Fibroblast of villous mesenchyme (primary cell): ENCODE measurements around the gene ADCK1. TPM values are rescaled to one million over a fixed set of nuclear protein-coding genes. Genes with fewer than 3 reads are reported as not detected.
A peak's percentile ranks its signal among the peaks of the same experiment; 100 is the strongest.
"Not testable (repeated sequence)": the region's sequence is repeated elsewhere in the genome, so short reads cannot be mapped to it uniquely, and the experiment has no call there.

ENCODE experiments used
- DNase-seq: peaks from one replicate; pipeline ENCODE4 v3.0.0-alpha.2; 2010; ENCODE audit warnings: low read depth
- H3K4me3 ChIP-seq: 2 replicates; pipeline ENCODE4 v1.5.1; 2011; ENCODE audit warnings: low read depth, mild to moderate bottlenecking, low read length
- CTCF ChIP-seq: IDR thresholded peaks from 2 replicates; pipeline ENCODE4 v1.5.1; 2012; ENCODE audit warnings: low read depth, mild to moderate bottlenecking, low read length; ENCODE audit not compliant: insufficient read depth
- total RNA-seq: library from RNA; depleted of rRNA; stranded (reverse); fragments of >200 nt; gene quantifications from 2 replicates; pipeline ENCODE4 v1.2.3, GENCODE V29; 2012

ADCK1 gene
- total RNA-seq, 1 donor = 6.5 TPM

DNA sequence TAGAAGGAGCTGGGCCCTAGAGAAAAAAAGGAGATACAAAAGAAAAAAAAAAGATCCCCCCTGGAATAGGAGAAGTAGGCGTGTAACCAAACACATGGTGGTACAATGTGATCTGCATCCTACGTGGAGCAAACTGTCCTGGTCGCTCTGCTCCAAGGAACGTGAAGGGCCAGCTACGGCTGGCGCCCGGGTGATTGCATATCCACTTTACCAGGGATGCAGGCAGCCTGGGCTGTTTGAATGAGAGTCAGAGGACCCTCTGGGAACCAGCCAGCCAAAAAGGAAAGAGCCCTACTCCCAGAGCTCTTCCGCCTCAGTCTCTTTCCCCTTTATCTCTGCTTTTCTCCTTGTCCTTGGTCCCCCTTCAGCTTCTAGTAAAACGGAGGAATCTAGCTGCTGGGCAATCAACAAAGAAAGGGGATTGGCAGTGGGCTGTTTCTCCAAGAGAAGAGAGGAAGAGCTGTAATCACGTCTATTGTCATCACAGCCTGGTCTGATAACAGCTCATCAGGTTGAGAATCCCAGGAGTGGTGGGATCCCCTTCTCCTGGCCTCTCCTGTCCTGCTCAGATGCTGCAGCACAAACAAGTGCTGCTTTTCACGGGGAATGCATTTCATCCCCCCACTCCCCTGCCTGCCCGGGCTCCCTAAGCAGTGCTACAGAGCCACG lies 156.0 kb downstream of the ADCK1 start:
- no peak overlapping the region for H3K4me3 ChIP-seq
- DNase-seq = no peak
- TF ChIP-seq CTCF = no peak

DNA sequence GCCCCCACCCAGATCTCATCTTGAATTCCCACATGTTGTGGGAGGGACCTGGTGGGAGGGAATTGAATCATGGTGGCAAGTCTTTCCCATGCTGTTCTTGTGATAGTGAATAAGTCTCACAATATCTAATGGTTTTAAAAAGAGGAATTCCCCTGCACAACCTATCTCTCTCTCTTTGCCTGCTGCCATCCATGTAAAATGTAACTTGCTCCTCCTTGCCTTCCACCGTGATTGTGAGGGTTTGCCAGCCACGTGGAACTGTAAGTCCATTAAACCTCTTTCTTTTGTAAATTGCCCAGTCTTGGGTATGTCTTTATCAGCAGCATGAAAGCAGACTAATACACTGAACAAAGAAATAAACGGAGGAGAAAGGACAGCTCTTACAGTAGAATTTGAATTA lies 159.8 kb downstream of the ADCK1 start:
- H3K4me3 ChIP-seq, DNase-seq: not testable (repeated sequence)

DNA sequence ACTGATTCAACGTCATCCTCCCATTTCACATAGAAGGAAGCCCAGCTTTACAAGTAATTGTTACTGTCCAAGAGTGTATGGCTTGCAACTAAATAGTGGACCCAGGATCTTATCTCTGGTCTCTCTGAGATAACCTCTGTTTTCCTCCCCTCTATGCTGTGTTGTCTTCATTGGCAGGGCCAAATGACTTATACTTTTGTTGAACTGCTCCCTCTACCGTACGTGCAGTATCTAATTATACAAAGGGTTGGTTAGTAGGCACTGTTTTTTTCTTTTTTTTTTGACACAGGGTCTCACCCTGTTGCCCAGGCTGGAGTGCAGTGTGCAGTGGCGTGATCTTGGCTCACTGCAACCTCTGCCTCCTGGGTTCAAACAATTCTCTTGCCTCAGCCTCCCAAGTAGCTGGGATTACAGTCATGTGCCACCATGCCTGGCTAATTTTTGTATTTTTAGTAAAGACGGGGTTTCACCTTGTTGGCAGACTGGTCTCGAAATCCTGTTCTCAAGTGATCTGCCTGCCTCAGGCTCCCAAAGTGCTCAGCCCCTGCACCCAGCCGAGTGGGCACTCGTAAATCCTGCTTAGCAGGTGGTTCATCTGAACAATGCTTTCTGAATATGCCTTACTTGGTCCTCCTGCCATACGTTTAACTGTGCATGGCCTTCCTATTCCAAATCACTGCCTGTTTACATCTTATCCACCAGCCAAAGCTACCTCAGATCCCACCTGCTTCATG lies 162.1 kb downstream of the ADCK1 start:
- no peak overlapping the region for H3K4me3 ChIP-seq
- TF ChIP-seq CTCF = no peak
- no peak for DNase-seq

DNA sequence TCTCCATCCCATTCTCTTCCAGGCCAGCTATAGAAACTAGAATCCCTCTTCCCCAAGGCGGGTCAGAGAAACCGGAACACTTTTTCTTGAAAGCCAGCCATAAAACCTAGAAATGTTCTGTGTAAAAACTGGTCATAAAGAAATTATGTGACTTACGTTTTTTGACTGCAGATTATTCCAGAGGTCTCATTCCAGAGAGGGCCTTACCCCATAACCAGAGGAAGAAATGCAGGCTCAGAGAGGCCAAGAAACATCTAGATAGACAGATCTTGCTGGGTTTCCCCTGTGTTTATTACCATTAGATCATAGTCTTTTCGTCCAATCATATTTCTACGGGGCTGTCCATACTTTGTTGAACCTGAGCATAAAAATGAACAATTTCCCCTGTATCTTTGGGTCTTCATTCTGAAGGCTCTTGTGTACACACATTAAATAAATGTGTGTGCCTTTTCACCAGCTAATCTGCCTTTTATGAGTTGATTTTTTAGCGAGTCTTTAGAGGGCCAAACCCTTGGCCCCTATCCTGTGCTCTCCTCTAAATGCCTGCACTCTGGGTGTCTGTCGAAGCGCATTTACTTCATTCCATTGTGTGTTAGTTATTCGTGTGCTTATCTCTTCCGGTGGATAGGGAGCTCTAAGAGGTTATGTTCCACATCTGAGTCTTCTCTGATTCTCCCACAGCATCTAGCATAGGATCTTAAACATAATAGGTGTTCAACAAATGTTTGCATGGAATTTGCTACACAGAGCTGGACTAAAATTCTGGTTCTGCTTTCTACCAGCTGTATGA lies 163.0 kb downstream of the ADCK1 start:
- H3K4me3 ChIP-seq = no peak overlapping the region
- DNase-seq = no peak
- no peak for TF ChIP-seq CTCF

DNA sequence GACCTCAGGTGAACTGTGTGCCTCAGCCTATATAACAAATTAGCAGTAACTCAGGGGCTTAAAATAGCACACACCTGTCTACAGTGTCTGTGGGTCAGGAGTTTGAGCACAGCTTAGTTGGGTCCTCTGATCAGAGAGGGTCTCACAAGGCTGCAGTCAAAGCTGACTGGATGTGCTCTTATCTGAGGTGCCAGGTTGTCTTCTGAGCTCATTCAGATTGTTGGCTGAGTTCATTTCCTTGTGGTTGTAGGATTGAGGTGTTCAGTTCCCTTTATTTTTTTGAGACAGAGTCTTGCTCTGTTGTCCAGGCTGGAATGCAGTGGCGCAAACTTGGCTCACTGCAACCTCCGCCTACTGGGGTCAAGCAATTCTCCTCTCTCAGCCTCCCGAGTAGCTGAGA lies 164.7 kb downstream of the ADCK1 start:
- DNase-seq = no peak
- no peak overlapping the region for H3K4me3 ChIP-seq
- no peak for TF ChIP-seq CTCF

DNA sequence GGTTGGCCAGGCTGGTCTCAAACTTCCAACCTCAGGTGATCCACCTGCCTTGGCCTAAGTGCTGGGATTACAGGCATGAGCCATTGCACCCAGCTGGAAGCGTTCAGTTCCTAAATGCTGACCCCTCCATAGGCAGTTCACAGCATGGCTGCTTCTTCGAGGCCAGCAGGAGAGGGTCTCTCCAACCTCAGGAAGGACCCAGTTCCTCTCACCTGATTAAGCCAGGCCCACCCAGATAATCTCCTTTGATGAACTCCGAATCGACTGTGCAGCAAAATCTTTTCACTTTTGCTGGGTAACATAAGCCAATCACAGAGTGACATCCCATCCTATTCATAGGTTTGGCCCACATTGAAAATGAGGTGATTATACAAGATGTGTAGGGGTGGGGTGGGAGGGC lies 165.1 kb downstream of the ADCK1 start:
- H3K4me3 ChIP-seq = no peak overlapping the region
- no peak for DNase-seq
- TF ChIP-seq CTCF = no peak

GRCh38 chr14:77965919-77966435 lies 166.1 kb downstream of the ADCK1 start:
- DNase-seq = peak; percentile 8
- peak overlapping the region; percentile 9 for H3K4me3 ChIP-seq
- TF ChIP-seq CTCF = no peak
